HG02884 (cell line): ENCODE measurements around the gene CEACAM19.

Experiments
- ATAC-seq: cut with Tn5 transposase; IDR thresholded peaks from one replicate; pipeline ENCODE4 v1.9.1; 2021; ENCODE audit warnings: mild to moderate bottlenecking, moderate library complexity; ENCODE audit not compliant: unreplicated experiment

CEACAM19 gene

DNA sequence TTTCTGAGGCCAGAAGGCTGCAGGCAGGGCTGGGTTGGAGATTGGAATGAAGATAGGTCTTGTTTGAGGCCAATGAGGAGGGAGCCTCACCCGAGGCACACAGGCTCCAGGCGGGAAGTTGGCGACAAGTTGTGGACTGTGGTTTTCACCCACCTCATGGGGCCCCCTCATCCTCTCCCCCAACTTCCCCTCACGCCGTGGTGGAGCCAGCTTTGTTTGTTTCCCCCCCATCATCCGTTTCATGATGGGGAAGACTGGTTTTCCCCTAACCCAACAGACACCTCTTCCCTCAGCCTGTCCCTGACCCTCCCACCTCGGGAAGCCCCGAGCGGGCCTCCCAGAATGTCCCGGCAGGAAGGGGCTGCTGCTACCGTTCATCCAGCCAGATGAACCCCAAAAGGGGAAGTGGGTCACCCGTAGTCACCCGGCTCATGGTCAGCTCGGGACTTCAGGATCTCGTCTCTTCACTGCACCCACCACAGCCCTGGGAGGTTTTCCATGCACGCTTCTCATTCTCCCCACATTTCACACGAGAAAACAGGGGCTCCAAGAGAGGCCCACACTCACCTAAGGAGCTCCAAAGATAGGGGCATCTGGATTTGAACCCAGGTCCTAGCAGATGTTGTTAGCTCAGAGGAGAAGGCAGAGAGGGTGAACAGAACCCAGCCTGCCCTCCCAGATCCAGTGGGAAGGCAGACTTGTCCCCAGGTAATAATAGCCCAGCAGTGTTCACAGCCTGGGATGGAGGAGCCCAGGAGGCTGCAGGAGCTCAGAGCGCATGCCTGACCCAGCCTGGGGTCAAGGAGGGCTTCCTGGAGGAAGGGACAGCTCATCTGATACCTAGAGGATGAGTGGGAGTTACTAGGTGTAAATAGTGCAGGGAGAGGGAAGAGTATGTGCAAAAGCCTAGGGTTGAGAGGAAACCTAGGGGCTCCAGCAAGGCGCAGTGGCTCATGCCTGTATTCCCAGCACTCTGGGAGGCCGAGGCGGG is 51.1 kb downstream of the CEACAM19 start:
- ATAC-seq, result no peak

- no peak for ATAC-seq
Observed at GRCh38 chr19:44723299-44723951, 52.1 kb downstream of the CEACAM19 start.

DNA sequence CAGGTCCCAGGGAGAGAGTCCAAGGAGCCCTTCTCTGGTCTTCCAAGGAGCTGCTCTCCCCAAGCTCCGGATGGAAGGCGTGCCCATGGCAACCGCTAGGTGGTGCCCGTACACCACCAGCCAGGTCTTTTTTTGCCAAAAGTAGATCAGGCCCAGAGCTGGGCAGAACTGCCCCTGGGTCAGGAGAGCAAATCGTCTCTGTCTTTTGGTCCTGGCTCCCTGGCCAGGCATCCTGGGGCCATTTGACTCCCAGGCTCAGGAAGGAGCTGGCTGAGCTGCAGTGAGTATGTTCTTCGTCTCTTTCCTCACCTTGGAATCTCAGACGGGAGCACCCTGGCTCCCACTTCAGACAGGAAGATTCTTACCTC is 52.7 kb downstream of the CEACAM19 start:
- no peak for ATAC-seq

GRCh38 chr19:44725251-44725650 is 54.0 kb downstream of the CEACAM19 start:
- no peak for ATAC-seq

GRCh38 chr19:44725684-44726083 is 54.4 kb downstream of the CEACAM19 start:
- no peak for ATAC-seq

DNA sequence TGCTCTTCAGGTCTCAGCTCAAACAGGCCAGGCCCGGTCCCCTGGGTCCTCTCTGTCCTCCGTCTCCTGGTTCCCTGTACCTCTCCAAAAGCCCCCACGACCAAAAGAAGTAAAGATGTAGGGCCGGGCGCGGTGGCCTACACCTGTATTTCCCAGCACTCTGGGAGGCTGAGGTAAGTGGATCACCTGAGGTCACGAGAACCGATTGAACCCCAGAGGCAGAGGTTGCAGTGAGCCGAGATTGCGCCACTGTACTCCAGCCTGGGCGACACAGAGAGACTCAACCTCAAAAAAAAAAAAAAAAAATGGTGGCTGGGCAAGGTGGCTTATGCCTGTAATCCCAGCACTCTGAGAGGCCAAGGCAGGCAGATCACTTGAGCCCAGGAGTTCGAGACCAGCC is 55.2 kb downstream of the CEACAM19 start:
- ATAC-seq, result no peak

GRCh38 chr19:44728178-44728577 is 56.9 kb downstream of the CEACAM19 start:
- no peak for ATAC-seq

DNA sequence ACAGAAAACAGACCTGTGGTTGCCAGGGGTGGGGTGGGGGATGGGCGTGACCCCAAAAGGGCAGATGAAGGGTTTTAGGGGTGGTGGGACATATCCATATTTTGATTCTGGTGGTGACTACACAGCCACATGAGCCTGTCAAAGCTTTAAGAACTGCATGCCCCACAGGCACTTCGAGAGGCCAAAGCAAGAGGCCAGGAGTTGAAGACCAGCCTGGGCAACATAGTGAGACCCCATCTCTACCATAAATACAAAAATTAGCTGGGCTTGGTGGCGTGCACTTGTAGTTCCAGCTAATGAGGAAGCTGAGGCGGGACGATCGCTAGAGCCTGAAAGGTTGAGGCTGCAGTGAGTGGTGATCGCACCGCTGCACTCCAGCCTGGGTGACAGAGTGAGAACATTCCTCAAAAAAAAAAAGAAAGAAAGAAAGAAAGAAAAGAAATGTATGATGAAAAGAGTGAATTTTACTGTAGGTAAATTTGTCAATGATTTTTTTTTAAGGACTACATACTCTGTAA is 58.3 kb downstream of the CEACAM19 start:
- ATAC-seq, result no peak

- no peak for ATAC-seq
Observed at GRCh38 chr19:44731081-44731480, 59.8 kb downstream of the CEACAM19 start.

DNA sequence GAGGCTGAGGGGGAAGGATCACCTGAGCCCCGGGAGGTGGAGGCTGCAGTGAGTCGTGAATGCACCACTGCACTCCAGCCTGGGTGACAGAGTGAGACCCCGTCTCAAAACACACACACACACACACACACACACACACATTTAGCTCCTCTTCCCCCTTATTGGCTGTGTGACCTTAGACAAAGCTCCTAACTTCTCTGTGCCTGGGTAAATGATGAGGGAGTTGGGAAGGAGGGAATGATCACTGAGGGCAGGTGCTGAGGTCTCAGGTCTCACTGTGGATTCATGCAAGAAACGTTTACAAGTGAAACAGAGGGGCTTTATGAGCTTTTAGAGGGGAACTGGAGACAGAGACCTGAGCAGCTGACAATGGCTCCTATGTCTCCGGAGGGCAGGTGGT is 60.3 kb downstream of the CEACAM19 start:
- ATAC-seq, result no peak

- ATAC-seq, result no peak
Observed at GRCh38 chr19:44732235-44733014, 61.1 kb downstream of the CEACAM19 start.
